HS-27A (cell line): ENCODE results near the gene EDN2.

Experiments
- DNase-seq: peaks from one replicate; pipeline ENCODE4 v3.0.0-alpha.2; 2012; ENCODE audit warnings: low read depth, missing footprints

The EDN2 gene

GRCh38 chr1:41517062-41517438 is 32.6 kb upstream of the EDN2 start:
- DNase-seq, result no peak

GRCh38 chr1:41516168-41517061 is 31.9 kb upstream of the EDN2 start:
- no peak for DNase-seq

GRCh38 chr1:41515778-41516167 is 31.3 kb upstream of the EDN2 start:
- DNase-seq, result no peak

GRCh38 chr1:41515131-41515678 is 30.7 kb upstream of the EDN2 start:
- DNase-seq, result no peak

GRCh38 chr1:41514381-41514780 is 29.9 kb upstream of the EDN2 start:
- no peak for DNase-seq

GRCh38 chr1:41513383-41513735 is 28.9 kb upstream of the EDN2 start:
- no peak for DNase-seq

- DNase-seq, result no peak
Measured at GRCh38 chr1:41512701-41513382, 28.4 kb upstream of the EDN2 start.

- DNase-seq, result no peak
Measured at GRCh38 chr1:41511239-41511540, 26.7 kb upstream of the EDN2 start.

- DNase-seq, result no peak
Measured at GRCh38 chr1:41510531-41511238, 26.2 kb upstream of the EDN2 start.

GRCh38 chr1:41509270-41509671 is 24.8 kb upstream of the EDN2 start:
- DNase-seq, result no peak

GRCh38 chr1:41508290-41508689 is 23.8 kb upstream of the EDN2 start:
- DNase-seq, result no peak

GRCh38 chr1:41507836-41508235 is 23.4 kb upstream of the EDN2 start:
- no peak for DNase-seq

- no peak for DNase-seq
Measured at GRCh38 chr1:41507110-41507720, 22.7 kb upstream of the EDN2 start.

- DNase-seq, result no peak
Measured at GRCh38 chr1:41504114-41505035, 19.9 kb upstream of the EDN2 start.

- DNase-seq, result no peak
Measured at GRCh38 chr1:41503538-41504113, 19.1 kb upstream of the EDN2 start.

- DNase-seq, result no peak
Measured at GRCh38 chr1:41502912-41503311, 18.4 kb upstream of the EDN2 start.

GRCh38 chr1:41501581-41501980 is 17.1 kb upstream of the EDN2 start:
- DNase-seq, result no peak

GRCh38 chr1:41500781-41501518 is 16.5 kb upstream of the EDN2 start:
- no peak for DNase-seq

GRCh38 chr1:41500378-41500777 is 15.9 kb upstream of the EDN2 start:
- no peak for DNase-seq

GRCh38 chr1:41499591-41499990 is 15.1 kb upstream of the EDN2 start:
- DNase-seq, result no peak
